SK-N-MC (cell line): Measurements from ENCODE around the gene HS3ST4.

Experiments
- EZH2 ChIP-seq: fragments of 200-600 bp; sonication (generic); IDR thresholded peaks from one replicate; pipeline ENCODE4 v1.6.1; 2017; ENCODE audit warnings: antibody characterized with exemption
- POLR2AphosphoS5 ChIP-seq: IDR thresholded peaks from 2 replicates; pipeline ENCODE4 v1.6.1; 2012; ENCODE audit warnings: mild to moderate bottlenecking, low read depth, low read length, borderline replicate concordance

- TF ChIP-seq POLR2AphosphoS5 (no peak), EZH2 (no peak)
Measured at GRCh38 chr16:25922438-25922837, 230.7 kb downstream of the HS3ST4 start.
